Measurements from ENCODE around the gene FAM120AOS.

The FAM120AOS gene

GRCh38 chr9:93466416-93467061, 13.2 kb upstream of the FAM120AOS start:
- in situ Hi-C loops (cut with HindIII; ENCODE audit: low pct_ligation_motif_present, low sequenced_read_pairs), result no loop called here
- no peaks in the 10 kb centered on the region for H3K27me3 ChIP-seq (replicated peaks)
- no peak for DNase-seq
- no peak overlapping the region for H3K27ac ChIP-seq
- peaks cover 4% of the 10 kb centered on the region for H3K36me3 ChIP-seq (replicated peaks)
- no peak for TF ChIP-seq CTCF (IDR thresholded peaks at IDR 0.05; ENCODE audit: low read depth, low read length, missing control alignments)
- no peak overlapping the region for H3K4me3 ChIP-seq (ENCODE audit: low read depth, low read length)

- in situ Hi-C loops (cut with HindIII; ENCODE audit: low pct_ligation_motif_present, low sequenced_read_pairs), result no loop called here
- no peak overlapping the region for H3K4me3 ChIP-seq (ENCODE audit: low read depth, low read length)
- no peak for TF ChIP-seq CTCF (IDR thresholded peaks at IDR 0.05; ENCODE audit: low read depth, low read length, missing control alignments)
- H3K36me3 ChIP-seq (replicated peaks), result no peaks in the 10 kb centered on the region
- H3K27me3 ChIP-seq (replicated peaks), result no peaks in the 10 kb centered on the region
- peak; percentile 17 for DNase-seq
- H3K27ac ChIP-seq, result no peak overlapping the region
Measured at GRCh38 chr9:93465855-93466254, 12.5 kb upstream of the FAM120AOS start.

DNA sequence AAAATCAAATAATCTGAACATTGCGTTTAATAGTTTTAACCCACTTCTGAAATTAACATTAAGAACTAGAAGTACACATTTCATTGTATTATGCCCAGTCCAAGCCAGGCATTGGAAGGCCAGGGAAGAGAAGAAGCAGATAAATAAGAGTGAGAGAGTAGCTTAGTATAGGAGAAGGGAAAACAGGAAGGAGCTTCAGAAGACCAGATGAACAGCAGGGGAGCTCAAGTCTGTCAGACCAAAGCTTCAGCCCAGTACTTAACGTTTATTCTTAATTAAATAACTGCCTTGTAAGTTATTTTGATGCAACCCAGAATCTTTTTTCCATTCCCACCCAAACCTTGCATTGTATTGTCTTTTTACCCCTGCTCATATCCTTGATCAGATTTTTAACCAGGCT, 11.5 kb upstream of the FAM120AOS start:
- in situ Hi-C loops (cut with HindIII; ENCODE audit: low pct_ligation_motif_present, low sequenced_read_pairs), result no loop called here
- H3K36me3 ChIP-seq (replicated peaks), result no peaks in the 10 kb centered on the region
- H3K4me3 ChIP-seq (ENCODE audit: low read depth, low read length), result no peak overlapping the region
- TF ChIP-seq CTCF (IDR thresholded peaks at IDR 0.05; ENCODE audit: low read depth, low read length, missing control alignments), result no peak
- H3K27me3 ChIP-seq (replicated peaks), result no peaks in the 10 kb centered on the region
- DNase-seq, result no peak
- no peak overlapping the region for H3K27ac ChIP-seq

GRCh38 chr9:93464395-93464794, 11.0 kb upstream of the FAM120AOS start:
- Histone ChIP-seq H3K4me3 (ENCODE audit: low read depth, low read length) (no peak overlapping the region), H3K36me3 (replicated peaks) (no peaks in the 10 kb centered on the region), H3K27me3 (replicated peaks) (no peaks in the 10 kb centered on the region), H3K27ac (no peak overlapping the region)
- in situ Hi-C loops (cut with HindIII; ENCODE audit: low pct_ligation_motif_present, low sequenced_read_pairs), result no loop called here
- no peak for TF ChIP-seq CTCF (IDR thresholded peaks at IDR 0.05; ENCODE audit: low read depth, low read length, missing control alignments)
- no peak for DNase-seq

DNA sequence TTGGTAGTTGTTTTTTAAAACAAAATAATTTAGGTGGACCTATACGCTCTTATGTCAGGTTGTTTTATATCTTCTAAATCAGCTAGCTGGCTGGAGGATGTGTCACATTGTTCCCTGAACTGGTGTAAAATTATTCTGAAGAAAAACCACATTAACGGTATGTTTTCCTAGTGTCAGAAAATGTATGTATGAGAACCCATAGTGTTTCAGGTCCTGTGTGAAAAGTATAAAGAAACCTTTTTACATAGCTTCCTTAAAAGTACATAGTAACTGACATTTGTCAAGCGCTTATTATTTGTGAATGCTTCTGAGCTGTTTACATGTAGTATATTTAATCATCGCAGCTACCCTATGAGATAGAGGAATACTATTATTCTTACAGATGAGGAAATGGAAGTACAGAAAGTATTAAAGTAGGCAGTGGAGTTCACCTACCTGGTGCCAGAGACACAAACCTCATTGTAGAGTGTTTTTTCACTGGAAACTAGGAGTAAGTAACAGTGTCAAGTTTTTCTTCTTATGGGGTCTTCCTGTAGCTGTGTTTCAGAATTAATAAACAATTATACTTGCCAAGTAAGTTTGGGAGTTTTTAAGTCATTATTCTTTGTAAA, 10.4 kb upstream of the FAM120AOS start:
- no peaks in the 10 kb centered on the region for H3K27me3 ChIP-seq (replicated peaks)
- TF ChIP-seq CTCF (IDR thresholded peaks at IDR 0.05; ENCODE audit: low read depth, low read length, missing control alignments), result no peak
- no peak for DNase-seq
- H3K36me3 ChIP-seq (replicated peaks), result no peaks in the 10 kb centered on the region
- in situ Hi-C loops (cut with HindIII; ENCODE audit: low pct_ligation_motif_present, low sequenced_read_pairs), result no loop called here
- H3K27ac ChIP-seq, result no peak overlapping the region
- H3K4me3 ChIP-seq (ENCODE audit: low read depth, low read length), result no peak overlapping the region

DNA sequence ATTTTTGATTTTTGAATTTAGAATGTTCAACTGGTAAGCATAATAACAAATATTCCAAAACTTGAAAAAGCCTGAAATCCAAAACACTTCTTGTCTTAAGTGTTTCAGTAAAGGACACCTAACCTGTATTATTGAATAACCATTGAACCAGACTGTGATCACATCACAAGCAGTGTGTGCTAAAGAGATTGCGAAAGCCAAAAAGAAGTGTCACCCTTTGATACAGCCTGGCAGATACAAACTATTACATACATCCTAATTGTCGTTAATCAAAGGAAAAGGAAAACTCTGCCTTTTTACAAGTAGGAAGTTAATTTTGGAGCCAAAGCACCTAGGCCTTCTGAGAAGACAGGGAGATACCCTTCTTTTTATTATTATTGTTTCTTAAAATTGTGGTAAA, 8.4 kb upstream of the FAM120AOS start:
- in situ Hi-C loops (cut with HindIII; ENCODE audit: low pct_ligation_motif_present, low sequenced_read_pairs), result no loop called here
- DNase-seq, result no peak
- Histone ChIP-seq H3K27me3 (replicated peaks) (no peaks in the 10 kb centered on the region), H3K4me3 (ENCODE audit: low read depth, low read length) (no peak overlapping the region), H3K27ac (no peak overlapping the region), H3K36me3 (replicated peaks) (no peaks in the 10 kb centered on the region)
- no peak for TF ChIP-seq CTCF (IDR thresholded peaks at IDR 0.05; ENCODE audit: low read depth, low read length, missing control alignments)
